OCI-LY7 (cell line): ENCODE measurements around the gene MTHFD2L. TPM values are rescaled to one million over a fixed set of nuclear protein-coding genes. Genes with fewer than 3 reads are reported as not detected.

Experiments used
- BruUV-seq: library from RNA; stranded (reverse); fragments of 400-500 nt; replicated peaks from 2 replicates; lab custom pipeline; 2021; lab: Mats Ljungman, UMichigan
- CTCF ChIA-PET: fragments of 300-600 bp; sonication (Branson Sonifier 250); formaldehyde crosslinking; loops from one replicate; lab custom pipeline; 2022; ENCODE audit warnings: antibody characterized with exemption; ENCODE audit not compliant: unreplicated experiment; lab: Charles Lee
- POLR2A ChIA-PET: fragments of 300-600 bp; sonication (Branson Sonifier 250); formaldehyde crosslinking; loops from one replicate; lab custom pipeline; 2022; ENCODE audit warnings: antibody characterized with exemption; lab: Charles Lee
- DNase-seq: peaks from one replicate; pipeline ENCODE4 v3.0.0-alpha.2; 2015; ENCODE audit warnings: low spot score
- H2AFZ ChIP-seq: fragments of 200-600 bp; sonication (generic), shearing (Covaris generic); 2 replicates; pipeline ENCODE4 v1.6.1; 2014; ENCODE audit warnings: mild to moderate bottlenecking, antibody characterized with exemption, low read length, moderate library complexity
- H3K27ac ChIP-seq: fragments of 200-600 bp; sonication (generic); 2 replicates; pipeline ENCODE4 v1.5.1; 2014; ENCODE audit warnings: mixed run types, low read depth, mild to moderate bottlenecking, moderate library complexity, low read length, inconsistent platforms; ENCODE audit not compliant: poor library complexity, severe bottlenecking
- H3K36me3 ChIP-seq: fragments of 200-600 bp; sonication (generic); 2 replicates; pipeline ENCODE4 v1.6.1; 2014; ENCODE audit warnings: mild to moderate bottlenecking, antibody characterized with exemption, low read length, moderate library complexity, mixed read lengths; ENCODE audit not compliant: insufficient read depth
- H3K4me1 ChIP-seq: fragments of 200-600 bp; sonication (generic); 2 replicates; pipeline ENCODE4 v1.5.1; 2014; ENCODE audit warnings: mild to moderate bottlenecking, low read length; ENCODE audit not compliant: insufficient read depth, poor library complexity, severe bottlenecking
- H3K4me2 ChIP-seq: fragments of 200-600 bp; sonication (generic); 2 replicates; pipeline ENCODE4 v1.6.1; 2014; ENCODE audit warnings: mild to moderate bottlenecking, low read length
- H3K4me3 ChIP-seq: fragments of 200-600 bp; sonication (generic); 2 replicates; pipeline ENCODE4 v1.5.1; 2014; ENCODE audit warnings: mild to moderate bottlenecking, low read depth, low read length; ENCODE audit not compliant: poor library complexity, severe bottlenecking
- H3K79me2 ChIP-seq: fragments of 200-600 bp; sonication (generic); 2 replicates; pipeline ENCODE4 v1.6.1; 2016; ENCODE audit warnings: low read depth, mild to moderate bottlenecking, low read length, moderate library complexity, mixed read lengths; ENCODE audit not compliant: insufficient read depth
- H3K9me2 ChIP-seq: fragments of 200-600 bp; sonication (generic); 2 replicates; pipeline ENCODE4 v1.6.1; 2016; ENCODE audit warnings: mild to moderate bottlenecking, low read length, mixed read lengths; ENCODE audit not compliant: insufficient read depth
- H3K9me3 ChIP-seq: fragments of 200-600 bp; sonication (generic); 2 replicates; pipeline ENCODE4 v1.6.1; 2014; ENCODE audit warnings: mild to moderate bottlenecking, mixed run types, low read length, mixed read lengths
- H4K20me1 ChIP-seq: fragments of 200-600 bp; sonication (generic); 2 replicates; pipeline ENCODE4 v1.6.1; 2014; ENCODE audit warnings: mild to moderate bottlenecking, antibody characterized with exemption, low read length, moderate library complexity, mixed read lengths; ENCODE audit not compliant: insufficient read depth
- EZH2phosphoT487 ChIP-seq: fragments of 200-600 bp; sonication (generic); IDR thresholded peaks from 2 replicates; pipeline ENCODE4 v1.6.1; 2018; ENCODE audit warnings: low read depth, borderline replicate concordance, mild to moderate bottlenecking, mixed run types, antibody characterized with exemption, low read length, moderate library complexity, mixed read lengths
- intact Hi-C: fragments of 100-400 bp; cut with micrococcal nuclease; formaldehyde crosslinking; loops from one replicate; pipeline ENCODE4 v1.10.0; 2022; ENCODE audit not compliant: unreplicated experiment
- total RNA-seq, 2 experiments: library from RNA; depleted of rRNA in 1 of 2; stranded (reverse); fragments of >200 nt in 1 of 2; shearing (Covaris generic) in 1 of 2; gene quantifications; 2 replicates each; pipeline ENCODE4 v1.2.3, GENCODE V29; 2014 to 2022
- TF ChIP-seq, protein P1 (sequence below): fragments of 200-600 bp; sonication (generic); conservative IDR thresholded peaks from 2 replicates; pipeline ENCODE4 v1.5.1; 2014; ENCODE audit warnings: mild to moderate bottlenecking, antibody characterized with exemption, low read length, moderate library complexity, mixed read lengths

MTHFD2L gene
- total RNA-seq, 2 experiments from 2014 or later = 18.7 to 18.9 TPM

DNA sequence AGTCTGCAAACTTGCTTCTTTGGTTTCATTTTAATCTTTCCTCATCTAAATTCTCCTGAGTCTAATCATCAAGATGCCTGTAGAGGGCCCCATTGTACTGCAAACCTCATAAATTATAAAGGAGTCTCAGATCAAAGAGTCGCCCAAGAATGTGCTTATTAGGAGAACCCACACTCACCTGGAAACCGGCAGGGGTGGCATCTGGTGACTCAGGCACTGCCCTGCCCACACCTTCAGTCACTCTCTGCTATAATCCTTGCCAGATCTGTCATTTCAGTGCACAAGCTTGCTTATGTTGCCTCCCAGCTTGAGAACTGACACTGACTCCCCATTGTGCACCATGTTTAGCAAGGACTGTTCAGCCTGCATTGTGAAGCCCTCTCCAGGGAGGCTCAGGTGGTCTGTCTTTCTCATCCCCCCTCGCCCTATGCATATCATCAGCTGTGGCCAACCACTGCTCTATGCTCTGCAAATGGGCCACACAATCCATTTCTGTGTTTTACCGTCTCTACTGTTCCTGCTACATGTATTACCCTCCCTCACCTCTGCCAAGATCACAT, 162.7 kb downstream of the MTHFD2L start:
- Histone ChIP-seq H3K27ac (no peak overlapping the region), H3K4me1 (no peaks in the 10 kb centered on the region), H4K20me1 (no peaks in the 10 kb centered on the region), H3K4me2 (no peak overlapping the region), H3K79me2 (no peaks in the 10 kb centered on the region), H3K4me3 (no peak overlapping the region), H3K9me3 (no peaks in the 10 kb centered on the region), H3K9me2 (no peaks in the 10 kb centered on the region), H2AFZ (no peak overlapping the region), H3K36me3 (no peaks in the 10 kb centered on the region)
- ChIA-PET POLR2A (interaction anchor here (1.0 to 1.1 kb wide), 2 partner anchors 17 to 135 kb away, joined by 4 read pairs; no protein-coding TSS in a partner anchor), CTCF (no interaction called here)
- TF ChIP-seq EZH2phosphoT487 = no peak
- TF ChIP-seq, protein P1, sequence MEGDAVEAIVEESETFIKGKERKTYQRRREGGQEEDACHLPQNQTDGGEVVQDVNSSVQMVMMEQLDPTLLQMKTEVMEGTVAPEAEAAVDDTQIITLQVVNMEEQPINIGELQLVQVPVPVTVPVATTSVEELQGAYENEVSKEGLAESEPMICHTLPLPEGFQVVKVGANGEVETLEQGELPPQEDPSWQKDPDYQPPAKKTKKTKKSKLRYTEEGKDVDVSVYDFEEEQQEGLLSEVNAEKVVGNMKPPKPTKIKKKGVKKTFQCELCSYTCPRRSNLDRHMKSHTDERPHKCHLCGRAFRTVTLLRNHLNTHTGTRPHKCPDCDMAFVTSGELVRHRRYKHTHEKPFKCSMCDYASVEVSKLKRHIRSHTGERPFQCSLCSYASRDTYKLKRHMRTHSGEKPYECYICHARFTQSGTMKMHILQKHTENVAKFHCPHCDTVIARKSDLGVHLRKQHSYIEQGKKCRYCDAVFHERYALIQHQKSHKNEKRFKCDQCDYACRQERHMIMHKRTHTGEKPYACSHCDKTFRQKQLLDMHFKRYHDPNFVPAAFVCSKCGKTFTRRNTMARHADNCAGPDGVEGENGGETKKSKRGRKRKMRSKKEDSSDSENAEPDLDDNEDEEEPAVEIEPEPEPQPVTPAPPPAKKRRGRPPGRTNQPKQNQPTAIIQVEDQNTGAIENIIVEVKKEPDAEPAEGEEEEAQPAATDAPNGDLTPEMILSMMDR = peak; percentile 71
- intact Hi-C loops = loop anchor here (5.0 kb wide), 1 partner anchor 357 kb away; no protein-coding TSS in a partner anchor
- DNase-seq = peak; percentile 45
- no TSS peak for BruUV-seq

DNA sequence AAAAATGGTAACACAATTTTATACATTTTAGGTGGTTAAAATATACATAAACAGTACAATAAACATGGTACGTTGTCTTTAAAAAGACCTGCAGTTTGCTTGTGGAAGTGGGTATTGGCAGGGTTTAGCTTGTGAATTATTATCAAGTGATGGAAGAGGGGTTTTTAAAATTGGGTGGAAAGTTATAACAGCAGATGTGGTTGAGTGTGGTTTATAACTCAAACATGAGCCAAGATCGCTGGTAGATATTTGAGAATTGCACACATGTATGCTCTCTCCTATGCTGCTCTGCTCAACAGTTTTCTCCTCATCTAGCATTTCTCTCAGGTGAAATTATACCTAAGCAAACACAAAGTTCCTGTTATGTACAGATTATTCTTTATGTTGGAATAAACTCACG, 164.4 kb downstream of the MTHFD2L start:
- Histone ChIP-seq H3K9me2 (no peaks in the 10 kb centered on the region), H3K4me3 (no peak overlapping the region), H2AFZ (no peak overlapping the region), H3K4me2 (no peak overlapping the region), H3K27ac (no peak overlapping the region), H3K4me1 (no peaks in the 10 kb centered on the region), H3K36me3 (no peaks in the 10 kb centered on the region), H3K79me2 (no peaks in the 10 kb centered on the region), H4K20me1 (no peaks in the 10 kb centered on the region), H3K9me3 (no peaks in the 10 kb centered on the region)
- TF ChIP-seq EZH2phosphoT487 = no peak
- TF ChIP-seq, protein P1 = no peak
- ChIA-PET CTCF (no interaction called here), POLR2A (no interaction called here)
- BruUV-seq = no TSS peak
- intact Hi-C loops = loop anchor here (5.0 kb wide), 1 partner anchor 355 kb away; no protein-coding TSS in a partner anchor
- no peak for DNase-seq

DNA sequence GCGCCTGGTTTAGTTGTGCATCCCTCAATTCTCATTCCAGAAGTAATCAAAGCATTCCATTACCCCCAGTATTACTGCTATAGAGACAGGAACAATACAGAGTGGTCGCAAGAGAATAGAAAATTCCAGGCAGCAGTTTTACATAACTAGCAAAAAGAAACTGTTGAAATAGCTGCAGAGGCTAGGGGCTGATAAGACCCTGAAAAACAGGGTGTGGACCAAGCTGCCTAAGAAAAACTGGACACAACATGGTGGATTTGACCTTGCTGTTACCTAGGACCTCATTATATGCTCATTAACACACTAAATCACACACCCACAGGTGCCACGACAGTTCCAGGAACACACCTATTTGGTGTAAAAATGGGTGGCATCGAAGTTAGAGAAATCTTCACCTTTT, 165.7 kb downstream of the MTHFD2L start:
- no peaks in the 10 kb centered on the region for H3K36me3 ChIP-seq
- H3K4me1 ChIP-seq = no peaks in the 10 kb centered on the region
- no peaks in the 10 kb centered on the region for H4K20me1 ChIP-seq
- no peak overlapping the region for H3K4me2 ChIP-seq
- H3K9me3 ChIP-seq = no peaks in the 10 kb centered on the region
- no peaks in the 10 kb centered on the region for H3K9me2 ChIP-seq
- TF ChIP-seq, protein P1 = no peak
- no peak for TF ChIP-seq EZH2phosphoT487
- intact Hi-C loops = loop anchor here (5.0 kb wide), 1 partner anchor 354 kb away; no protein-coding TSS in a partner anchor
- CTCF ChIA-PET = no interaction called here
- no peak overlapping the region for H2AFZ ChIP-seq
- no peak overlapping the region for H3K27ac ChIP-seq
- DNase-seq = no peak
- H3K4me3 ChIP-seq = no peak overlapping the region
- H3K79me2 ChIP-seq = no peaks in the 10 kb centered on the region
- BruUV-seq = no TSS peak
- POLR2A ChIA-PET = no interaction called here
